PFSK-1 (cell line): ENCODE measurements around the gene PRMT3.

Experiments used
- FOXP2 ChIP-seq: optimal IDR thresholded peaks from 2 replicates; pipeline ENCODE3; 2011; ENCODE audit warnings: borderline replicate concordance, control low read depth, inconsistent platforms; ENCODE audit not compliant: insufficient read depth; ENCODE audit errors: extremely low read length, extremely low read depth
- POLR2AphosphoS5 ChIP-seq: IDR thresholded peaks from 2 replicates; pipeline ENCODE4 v1.6.1; 2012; ENCODE audit warnings: low read depth, mild to moderate bottlenecking, control low read depth, low read length, moderate library complexity
- REST ChIP-seq, 2 experiments: IDR thresholded peaks; 2 replicates each; pipeline versions ENCODE4 v1.6.1 to v1.8.0; 2011 to 2012; ENCODE audit warnings: low read depth in 2 of 2, low read length in 2 of 2, control low read depth in 1 of 2, inconsistent platforms in 1 of 2, mild to moderate bottlenecking in 1 of 2, moderate library complexity in 1 of 2; ENCODE audit not compliant: insufficient read depth in 1 of 2
- SIN3A ChIP-seq: IDR thresholded peaks from 2 replicates; pipeline ENCODE4 v1.6.1; 2012; ENCODE audit warnings: mild to moderate bottlenecking, low read length, moderate library complexity, borderline replicate concordance; ENCODE audit not compliant: insufficient read depth
- TAF1 ChIP-seq: IDR thresholded peaks from 2 replicates; pipeline ENCODE4 v1.6.1; 2012; ENCODE audit warnings: low read length, control low read depth, borderline replicate concordance; ENCODE audit not compliant: insufficient read depth

The PRMT3 gene

DNA sequence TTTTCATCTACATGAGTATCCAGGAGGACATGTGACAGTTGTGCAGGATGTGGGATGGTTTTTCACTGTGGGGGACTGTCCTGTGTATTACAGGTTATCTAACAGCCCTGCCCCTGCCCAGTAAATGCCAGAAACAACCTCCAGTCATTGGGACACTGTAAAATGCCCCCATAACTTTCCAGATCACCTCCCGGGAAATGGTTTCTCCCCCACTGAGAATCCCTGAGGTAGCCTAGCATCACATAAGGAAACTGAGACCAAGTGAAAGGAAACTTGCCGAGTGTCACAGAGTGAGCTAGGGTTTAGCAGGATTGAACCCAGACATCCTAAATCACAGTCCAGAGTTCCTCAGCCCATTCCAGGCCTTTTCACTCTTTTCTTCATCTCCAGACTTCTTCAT is 163.6 kb downstream of the PRMT3 start:
- TF ChIP-seq SIN3A (no peak), FOXP2 (no peak), REST (IDR thresholded peaks at IDR 0.05; ENCODE audit: insufficient read depth in 1 of 2, low read depth in 2 of 2, low read length in 2 of 2) (no peak), TAF1 (no peak), POLR2AphosphoS5 (no peak)

DNA sequence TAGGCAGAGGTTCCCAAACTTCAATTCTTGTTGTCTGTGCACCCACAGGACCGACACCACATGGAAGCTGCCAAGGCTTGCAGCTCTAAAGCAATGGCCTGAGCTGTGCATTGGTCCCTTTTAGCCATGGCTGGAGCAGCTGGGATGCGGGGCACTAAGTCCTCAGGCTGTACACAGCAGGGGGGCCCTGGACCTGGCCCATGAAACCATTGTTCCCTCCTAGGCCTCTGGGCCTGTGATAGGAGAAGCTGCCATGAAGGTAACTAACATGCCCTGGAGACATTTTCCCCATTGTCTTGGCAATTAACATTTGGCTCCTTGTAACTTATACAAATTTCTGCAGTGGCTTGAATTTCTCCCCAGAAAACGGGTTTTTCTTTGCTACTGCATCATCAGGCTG is 168.3 kb downstream of the PRMT3 start:
- TF ChIP-seq REST (IDR thresholded peaks at IDR 0.05; ENCODE audit: insufficient read depth in 1 of 2, low read depth in 2 of 2, low read length in 2 of 2) (no peak), FOXP2 (no peak), POLR2AphosphoS5 (no peak), SIN3A (no peak), TAF1 (no peak)

DNA sequence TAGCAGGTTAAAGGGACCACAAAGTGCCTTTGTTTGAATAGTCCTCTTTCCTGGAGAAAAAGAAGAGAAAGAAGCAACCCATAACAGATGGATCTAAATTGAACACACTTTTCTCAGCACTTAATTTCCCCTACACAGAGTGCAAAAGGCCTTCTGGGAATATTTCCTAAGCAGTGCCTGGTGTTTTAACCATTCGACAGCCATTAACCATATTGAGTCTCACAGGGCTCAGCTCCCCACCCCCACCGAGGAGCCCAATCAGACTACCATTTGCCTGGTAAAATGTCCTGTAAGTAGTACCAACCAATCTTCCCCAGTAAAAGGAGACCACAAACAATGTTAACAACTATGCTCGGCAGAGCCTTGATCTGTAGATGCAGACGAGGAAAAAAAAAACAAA is 171.2 kb downstream of the PRMT3 start:
- TF ChIP-seq FOXP2 (no peak), TAF1 (no peak), POLR2AphosphoS5 (no peak), REST (IDR thresholded peaks at IDR 0.05; ENCODE audit: insufficient read depth in 1 of 2, low read depth in 2 of 2, low read length in 2 of 2) (no peak), SIN3A (no peak)
